T-helper 2 cell treated with Interferon-gamma antibody and Interleukin-4, amounts not matched to agents 100 ng/mL and 5 ng/mL, for 36 hours (primary cell): ENCODE data around the gene PDE4D. TPM values are rescaled to one million over a fixed set of nuclear protein-coding genes. Genes with fewer than 3 reads are reported as not detected.
"Not testable (repeated sequence)": the region's sequence is repeated elsewhere in the genome, so short reads cannot be mapped to it uniquely, and the experiment has no call there.

Source experiments
- intact Hi-C: fragments of 100-400 bp; cut with micrococcal nuclease; formaldehyde crosslinking; loops from one replicate; pipeline ENCODE4 v1.15.1; 2023
- total RNA-seq: library from RNA; stranded (reverse); gene quantifications from 2 replicates; pipeline ENCODE4 v1.2.3, GENCODE V29; 2022

The PDE4D gene
- total RNA-seq, 1 donor from 2014 or later = 60.2 TPM

GRCh38 chr5:59302509-59302908 lies 591.0 kb downstream of the PDE4D start:
- intact Hi-C loops = not testable (repeated sequence)

- intact Hi-C loops = no loop called here
Observed at GRCh38 chr5:59301727-59302126, 591.8 kb downstream of the PDE4D start.

- intact Hi-C loops = no loop called here
Observed at GRCh38 chr5:59300930-59301329, 592.6 kb downstream of the PDE4D start.

GRCh38 chr5:59299006-59299405 lies 594.5 kb downstream of the PDE4D start:
- intact Hi-C loops = no loop called here

GRCh38 chr5:59296317-59297264 lies 596.9 kb downstream of the PDE4D start:
- intact Hi-C loops = no loop called here

DNA sequence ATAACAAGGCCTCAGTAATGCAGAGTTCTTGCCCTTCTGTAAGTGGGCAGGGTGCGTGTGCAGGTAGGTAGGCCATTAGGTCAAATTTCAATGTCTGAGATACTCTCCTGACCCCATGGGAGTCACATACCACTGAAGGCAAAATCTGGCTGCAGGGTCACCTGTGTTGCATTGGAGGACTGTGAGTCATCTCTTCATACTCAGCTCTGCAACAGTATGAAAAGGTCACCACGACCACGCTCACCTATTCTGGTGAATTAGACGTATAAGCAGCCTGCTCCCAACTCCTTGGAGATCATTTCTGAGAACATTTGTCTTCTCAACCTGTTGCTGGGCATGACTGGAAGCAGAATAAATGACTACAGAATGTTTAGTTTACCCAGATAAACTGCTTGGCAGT lies 599.8 kb downstream of the PDE4D start:
- intact Hi-C loops = no loop called here

DNA sequence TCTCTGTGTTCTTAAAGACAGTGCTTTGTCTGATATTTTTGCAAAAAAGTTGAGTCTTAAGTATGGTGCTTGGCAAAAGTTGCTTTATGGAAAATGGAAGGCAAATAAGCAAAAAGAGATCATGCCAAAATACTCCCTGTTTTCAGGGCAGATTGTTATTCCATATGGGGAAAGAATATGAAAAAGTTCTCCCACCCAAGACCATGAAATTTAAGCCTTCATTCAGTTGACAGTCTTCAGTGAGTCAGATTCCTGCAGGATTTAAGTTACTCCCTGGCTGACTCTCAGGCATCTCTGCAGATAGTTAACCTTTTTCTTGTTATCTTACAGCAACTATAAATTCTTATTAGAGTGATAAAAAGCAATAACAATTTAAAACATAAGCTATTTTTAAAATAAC lies 601.6 kb downstream of the PDE4D start:
- intact Hi-C loops = no loop called here

- intact Hi-C loops = no loop called here
Observed at GRCh38 chr5:59287884-59288283, 605.6 kb downstream of the PDE4D start.

- intact Hi-C loops = no loop called here
Observed at GRCh38 chr5:59287361-59287760, 606.2 kb downstream of the PDE4D start.

DNA sequence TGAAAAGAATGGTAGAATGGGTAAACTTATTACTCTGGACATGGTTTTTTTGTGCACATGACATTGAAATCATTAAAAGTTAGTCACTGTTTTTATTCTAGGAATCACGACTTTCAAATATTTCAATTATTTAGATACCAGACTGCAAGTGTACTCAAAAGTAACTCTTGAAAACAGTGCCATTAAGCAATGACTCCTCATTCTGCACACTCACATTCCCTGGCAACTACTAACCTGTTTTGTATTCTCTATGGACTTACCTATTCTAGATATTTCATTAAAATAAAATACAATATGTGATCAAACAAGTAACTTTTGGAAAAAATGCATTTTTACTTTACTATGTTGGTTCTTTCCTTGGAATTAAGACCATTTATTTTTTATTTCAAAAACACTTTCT lies 607.0 kb downstream of the PDE4D start:
- intact Hi-C loops = no loop called here

DNA sequence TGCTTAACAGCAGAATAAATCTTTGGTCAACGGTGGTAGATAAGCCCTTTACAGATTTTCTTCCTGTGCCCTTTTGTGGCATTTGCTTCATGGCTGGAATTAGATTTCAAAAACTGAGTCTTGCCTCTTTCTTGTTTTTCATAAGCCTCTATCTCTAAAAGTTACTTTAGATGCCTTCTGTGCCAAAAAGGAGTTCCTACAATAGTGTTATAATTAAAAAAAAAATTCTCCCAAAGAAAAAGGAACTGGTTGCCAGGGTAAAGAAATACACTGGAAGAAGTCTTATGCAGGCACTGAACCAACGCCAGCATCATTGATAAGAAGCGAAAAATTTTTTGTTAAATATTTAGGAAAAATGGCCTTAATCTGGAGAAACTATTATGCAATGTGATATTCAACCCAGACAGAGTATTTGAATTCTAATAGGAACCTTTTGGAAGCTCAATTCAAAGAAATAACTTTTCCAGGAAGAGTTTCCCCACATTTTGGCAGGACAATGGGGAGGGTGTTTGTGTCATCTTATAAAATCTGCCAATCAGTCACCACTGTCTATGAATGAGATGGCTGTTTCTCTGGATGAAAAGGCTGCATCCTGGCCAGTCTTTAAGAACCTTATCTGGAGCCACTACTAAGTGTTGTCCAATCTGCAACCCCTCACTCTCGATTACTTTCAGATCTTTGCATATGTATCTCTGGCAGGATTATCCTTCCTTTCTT lies 608.1 kb downstream of the PDE4D start:
- intact Hi-C loops = no loop called here

DNA sequence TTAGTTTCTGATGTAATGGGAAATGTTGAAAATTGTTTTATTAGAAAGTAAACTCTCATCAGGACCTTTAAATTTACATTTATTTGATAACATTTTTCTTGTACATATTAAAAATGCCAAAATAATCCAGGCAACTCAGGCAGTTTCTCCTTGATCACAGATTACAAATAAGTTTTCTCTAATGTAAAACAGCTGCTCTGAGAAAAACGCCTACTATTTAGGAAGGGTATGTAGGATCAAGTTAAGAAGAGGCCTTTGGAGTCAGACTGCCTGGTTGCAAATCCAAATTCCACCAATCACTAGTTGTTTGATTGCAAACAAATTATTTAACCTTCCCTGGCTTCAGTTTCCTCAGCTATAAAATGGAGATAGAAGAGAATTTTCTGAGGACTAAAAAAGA lies 610.8 kb downstream of the PDE4D start:
- intact Hi-C loops = no loop called here

- intact Hi-C loops = no loop called here
Observed at GRCh38 chr5:59279979-59280378, 613.5 kb downstream of the PDE4D start.

GRCh38 chr5:59276917-59277372 lies 616.6 kb downstream of the PDE4D start:
- intact Hi-C loops = no loop called here

DNA sequence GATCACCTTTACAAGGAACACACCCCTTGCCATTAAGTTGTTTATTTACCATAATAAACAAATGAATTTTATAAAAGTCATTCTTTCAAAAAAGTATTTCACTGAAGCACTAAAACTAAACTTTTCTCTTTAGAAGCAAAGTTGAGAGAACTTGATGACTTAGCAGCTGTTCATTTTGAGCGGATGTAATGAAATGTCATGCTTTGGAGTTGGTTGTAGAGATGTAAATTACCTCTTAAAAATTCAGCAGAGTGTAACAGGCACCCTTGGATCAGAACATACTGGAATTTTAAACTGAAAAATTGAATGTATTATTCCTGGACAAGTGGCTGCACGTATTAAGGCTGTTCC lies 617.2 kb downstream of the PDE4D start:
- intact Hi-C loops = no loop called here

GRCh38 chr5:59275510-59276324 lies 617.8 kb downstream of the PDE4D start:
- intact Hi-C loops = no loop called here

DNA sequence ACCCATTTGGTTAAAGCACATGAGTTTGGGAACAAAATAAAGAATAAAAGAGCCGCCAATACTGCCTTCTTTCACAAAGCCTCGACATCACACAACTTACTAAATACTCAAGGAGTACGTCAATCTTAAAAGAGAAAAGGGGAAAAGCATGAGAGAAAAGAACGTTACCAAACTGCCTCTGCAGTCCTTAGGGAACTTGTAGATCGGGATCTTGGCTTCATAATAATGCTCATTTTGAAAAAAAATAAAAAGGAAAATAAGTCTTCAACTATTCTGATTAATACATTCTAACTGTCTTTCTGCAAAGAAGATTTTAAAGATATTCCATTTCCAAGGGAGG lies 618.4 kb downstream of the PDE4D start:
- intact Hi-C loops = no loop called here

DNA sequence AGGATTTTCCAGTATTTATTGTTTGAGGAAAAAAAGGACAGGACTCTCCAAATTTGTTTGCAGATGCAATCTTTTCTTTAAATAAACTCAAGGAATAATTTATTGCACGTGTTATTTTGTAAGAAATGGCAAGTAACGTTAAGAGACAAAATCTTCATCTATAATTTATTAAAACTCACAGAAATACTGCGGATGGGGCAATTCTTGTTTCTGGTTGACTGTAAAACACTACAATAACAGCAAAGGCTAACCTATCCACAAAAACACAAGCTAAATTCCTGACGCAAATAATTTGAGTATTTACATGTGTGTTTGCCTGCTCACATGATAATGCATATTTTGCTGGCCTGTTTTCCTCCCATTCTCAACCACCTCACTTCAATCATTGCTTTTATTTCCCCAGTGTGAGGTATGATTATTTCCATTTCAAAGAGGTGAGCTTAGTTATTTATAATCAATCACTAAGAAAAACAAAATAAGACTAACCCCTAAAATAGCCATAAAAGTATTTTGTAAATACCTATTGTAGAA lies 619.4 kb downstream of the PDE4D start:
- intact Hi-C loops = no loop called here

GRCh38 chr5:59272809-59273427 lies 620.6 kb downstream of the PDE4D start:
- intact Hi-C loops = no loop called here

DNA sequence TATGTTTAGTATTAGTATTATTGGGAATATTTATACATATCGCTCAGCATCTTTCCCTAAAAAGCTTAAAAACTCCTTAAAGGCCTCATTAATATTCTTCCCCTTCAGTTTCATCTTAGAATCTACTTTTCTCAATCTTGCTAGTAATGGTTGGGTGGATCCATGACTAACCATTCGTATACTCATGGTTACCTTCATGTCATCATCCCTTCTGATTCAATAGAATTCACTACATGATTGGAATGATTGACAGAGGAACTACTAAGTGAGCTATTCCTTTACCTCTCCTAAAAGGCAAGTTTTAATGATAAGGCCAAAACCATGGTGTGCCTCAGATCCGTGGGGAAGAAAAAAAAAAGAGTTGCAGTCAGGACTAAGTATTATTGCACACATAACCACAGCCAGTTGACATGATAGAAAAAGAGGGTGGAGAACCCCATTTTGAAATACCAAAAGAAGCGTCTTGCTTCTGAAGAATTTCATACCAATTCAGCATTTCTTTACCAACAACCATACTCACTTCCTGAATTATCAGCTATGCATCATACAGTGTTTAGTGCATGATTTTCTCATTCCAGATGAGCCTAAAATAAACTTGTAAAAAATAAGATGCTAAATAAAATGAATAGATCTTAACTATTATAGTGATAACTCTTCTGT lies 624.6 kb downstream of the PDE4D start:
- intact Hi-C loops = no loop called here

GRCh38 chr5:59267033-59267432 lies 626.5 kb downstream of the PDE4D start:
- intact Hi-C loops = no loop called here
